H9 (cell line): ENCODE measurements around the gene MUSK. TPM values are rescaled to one million over a fixed set of nuclear protein-coding genes. Genes with fewer than 3 reads are reported as not detected.

ENCODE experiments used
- DNase-seq: peaks from one replicate; pipeline ENCODE4 v3.0.0-alpha.2; 2017
- H2AFZ ChIP-seq: one replicate; pipeline ENCODE4 v1.6.1; 2013; ENCODE audit warnings: mild to moderate bottlenecking, low read length, control low read depth, moderate library complexity
- H2AK5ac ChIP-seq: 2 replicates; pipeline ENCODE4 v1.6.1; 2013; ENCODE audit warnings: low read length, control low read depth, mixed read lengths; ENCODE audit not compliant: insufficient read length
- H2BK120ac ChIP-seq: one replicate; pipeline ENCODE4 v1.6.1; 2013; ENCODE audit warnings: low read depth, mild to moderate bottlenecking, low read length, control low read depth, inconsistent platforms; ENCODE audit not compliant: poor library complexity, severe bottlenecking
- H2BK12ac ChIP-seq: 2 replicates; pipeline ENCODE4 v1.6.1; 2013; ENCODE audit warnings: low read length, control low read depth, mixed read lengths, low read depth; ENCODE audit not compliant: insufficient read length
- H2BK15ac ChIP-seq: 2 replicates; pipeline ENCODE4 v1.6.1; 2013; ENCODE audit warnings: low read depth, low read length, control low read depth
- H2BK20ac ChIP-seq: one replicate; pipeline ENCODE4 v1.6.1; 2013; ENCODE audit warnings: low read depth, mild to moderate bottlenecking, low read length, control low read depth, inconsistent platforms; ENCODE audit not compliant: poor library complexity, severe bottlenecking
- H2BK5ac ChIP-seq: 2 replicates; pipeline ENCODE4 v1.6.1; 2013; ENCODE audit warnings: low read length, control low read depth, mixed read lengths; ENCODE audit not compliant: insufficient read length
- H3K14ac ChIP-seq: 2 replicates; pipeline ENCODE4 v1.6.1; 2013; ENCODE audit warnings: low read length, control low read depth; ENCODE audit not compliant: insufficient read depth
- H3K18ac ChIP-seq: 2 replicates; pipeline ENCODE4 v1.6.1; 2013; ENCODE audit warnings: low read depth, mild to moderate bottlenecking, mixed read lengths, low read length, control low read depth; ENCODE audit not compliant: insufficient read length
- H3K23ac ChIP-seq: 2 replicates; pipeline ENCODE4 v1.6.1; 2013; ENCODE audit warnings: low read length, control low read depth, mixed read lengths, low read depth; ENCODE audit not compliant: insufficient read length
- H3K23me2 ChIP-seq: 2 replicates; pipeline ENCODE4 v1.6.1; 2013; ENCODE audit warnings: low read depth, mild to moderate bottlenecking, mixed read lengths, low read length, control low read depth; ENCODE audit not compliant: insufficient read length, poor library complexity, severe bottlenecking
- H3K27ac ChIP-seq: 2 replicates; pipeline ENCODE4 v1.5.1; 2013; ENCODE audit warnings: low read length, control low read depth, mixed read lengths, low read depth; ENCODE audit not compliant: insufficient read length
- H3K27me3 ChIP-seq: 2 replicates; pipeline ENCODE4 v1.6.1; 2013; ENCODE audit warnings: low read length, control low read depth, inconsistent platforms; ENCODE audit not compliant: insufficient read depth
- H3K4ac ChIP-seq: 2 replicates; pipeline ENCODE4 v1.6.1; 2013; ENCODE audit warnings: low read depth, mild to moderate bottlenecking, control low read depth, inconsistent platforms, low read length, moderate library complexity
- H3K4me1 ChIP-seq: 2 replicates; pipeline ENCODE4 v1.6.1; 2013; ENCODE audit warnings: low read length, control low read depth, inconsistent platforms; ENCODE audit not compliant: insufficient read depth
- H3K4me2 ChIP-seq: 2 replicates; pipeline ENCODE4 v1.6.1; 2013; ENCODE audit warnings: low read length, control low read depth, mixed read lengths; ENCODE audit not compliant: insufficient read length, insufficient read depth
- H3K56ac ChIP-seq: 2 replicates; pipeline ENCODE4 v1.6.1; 2013; ENCODE audit warnings: low read depth, mild to moderate bottlenecking, mixed read lengths, low read length, control low read depth; ENCODE audit not compliant: insufficient read length
- H3K79me1 ChIP-seq: 2 replicates; pipeline ENCODE4 v1.6.1; 2013; ENCODE audit warnings: low read depth, mild to moderate bottlenecking, moderate library complexity, low read length, control low read depth, inconsistent platforms; ENCODE audit not compliant: insufficient read depth, poor library complexity, severe bottlenecking
- H3K79me2 ChIP-seq: 2 replicates; pipeline ENCODE4 v1.6.1; 2013; ENCODE audit warnings: low read length, control low read depth, inconsistent platforms; ENCODE audit not compliant: insufficient read depth
- H3K9ac ChIP-seq: 2 replicates; pipeline ENCODE4 v1.6.1; 2013; ENCODE audit warnings: low read length, control low read depth, mixed read lengths; ENCODE audit not compliant: insufficient read length; ENCODE audit errors: extremely low read depth
- H3K9me3 ChIP-seq: one replicate; pipeline ENCODE4 v1.6.1; 2013; ENCODE audit warnings: low read depth, low read length, inconsistent platforms; ENCODE audit not compliant: control insufficient read depth
- H3T11ph ChIP-seq: one replicate; pipeline ENCODE4 v1.6.1; 2013; ENCODE audit warnings: mild to moderate bottlenecking, low read length, control low read depth, inconsistent platforms
- H4K20me1 ChIP-seq: one replicate; pipeline ENCODE4 v1.6.1; 2013; ENCODE audit not compliant: control insufficient read depth, insufficient read length, insufficient read depth
- H4K5ac ChIP-seq: 2 replicates; pipeline ENCODE4 v1.6.1; 2013; ENCODE audit warnings: low read depth, mild to moderate bottlenecking, mixed read lengths, low read length, control low read depth; ENCODE audit not compliant: insufficient read length
- H4K8ac ChIP-seq: replicated peaks from 2 replicates; pipeline ENCODE4 v1.6.1; 2013; ENCODE audit warnings: low read length, control low read depth, mixed read lengths, low read depth; ENCODE audit not compliant: insufficient read length
- H4K91ac ChIP-seq: 2 replicates; pipeline ENCODE4 v1.6.1; 2013; ENCODE audit warnings: low read depth, mild to moderate bottlenecking, moderate library complexity, mixed read lengths, low read length, control low read depth; ENCODE audit not compliant: insufficient read length
- H3K27ac Mint-ChIP-seq, 3 experiments: 2 replicates in 2 of 3; 3 replicates in 1 of 3; pipeline ENCODE4 v1.8.0; 2020 to 2021; ENCODE audit warnings: mixed read lengths in 3 of 3, mild to moderate bottlenecking in 1 of 3, moderate library complexity in 1 of 3
- H3K27me3 Mint-ChIP-seq: 2 replicates; pipeline ENCODE4 v1.8.0; 2021; ENCODE audit warnings: low read depth, mild to moderate bottlenecking, moderate library complexity, mixed read lengths
- H3K36me3 Mint-ChIP-seq, 3 experiments: 2 replicates in 2 of 3; 3 replicates in 1 of 3; pipeline ENCODE4 v1.8.0; 2020 to 2021; ENCODE audit warnings: low read depth in 3 of 3, mixed read lengths in 3 of 3; ENCODE audit not compliant: insufficient read depth in 1 of 3
- H3K4me1 Mint-ChIP-seq, 2 experiments: 2 replicates each; pipeline ENCODE4 v1.8.0; 2020; ENCODE audit warnings: mixed read lengths in 2 of 2
- H3K4me3 Mint-ChIP-seq, 2 experiments: 2 replicates in 1 of 2; 3 replicates in 1 of 2; pipeline ENCODE4 v1.8.0; 2020 to 2021; ENCODE audit warnings: mild to moderate bottlenecking in 2 of 2, mixed read lengths in 2 of 2, moderate library complexity in 1 of 2
- H3K9me3 Mint-ChIP-seq, 2 experiments: 2 replicates in 1 of 2; 3 replicates in 1 of 2; pipeline ENCODE4 v1.8.0; 2020; ENCODE audit warnings: mild to moderate bottlenecking in 2 of 2, mixed read lengths in 2 of 2, moderate library complexity in 1 of 2
- CTCF ChIP-seq: fragments of 200-600 bp; sonication (generic); conservative IDR thresholded peaks from 3 replicates; pipeline ENCODE4 v1.8.0; 2021; ENCODE audit warnings: antibody characterized with exemption, mild to moderate bottlenecking
- WGBS: extraction: QIAGEN DNeasy Blood & Tissue Kit; methylation state at CpG from one replicate; pipeline ENCODE4 v1.1.7; 2013; ENCODE audit warnings: missing lambda C conversion rate, low lambda C conversion rate, mixed read lengths; ENCODE audit not compliant: insufficient read length; ENCODE audit errors: extremely low coverage; 5-methylcytosine and 5-hydroxymethylcytosine counted together
- total RNA-seq: library from RNA; stranded (reverse); gene quantifications from 2 replicates; pipeline ENCODE4 v1.2.1, GENCODE V29; 2021

MUSK gene
- total RNA-seq, 1 experiment from 2014 or later: not detected

- no peaks in the 10 kb centered on the region; a peak in 1 of 5 replicates for H3K9me3 Mint-ChIP-seq
- no peak overlapping the region for H2BK120ac ChIP-seq
- H3K79me2 ChIP-seq: no peaks in the 10 kb centered on the region
- H4K20me1 ChIP-seq: no peaks in the 10 kb centered on the region
- H3K79me1 ChIP-seq: no peaks in the 10 kb centered on the region
- H3K27me3 ChIP-seq: no peaks in the 10 kb centered on the region
- no peak overlapping the region; a peak in 1 of 7 replicates for H3K27ac Mint-ChIP-seq
- no peak overlapping the region for H2BK15ac ChIP-seq
- no peak overlapping the region for H3K4me3 Mint-ChIP-seq
- no peak overlapping the region for H4K5ac ChIP-seq
- H3K18ac ChIP-seq: no peak overlapping the region
- no peak overlapping the region for H3K23ac ChIP-seq
- H2BK12ac ChIP-seq: no peak overlapping the region
- H3K9ac ChIP-seq: no peak overlapping the region
- WGBS: no CpG with 5 or more reads among the region's 3 CpGs
- peaks cover 0 to 4% of the 10 kb centered on the region in 2 experiments; a peak in 1 of 4 replicates for H3K4me1 Mint-ChIP-seq
- DNase-seq: no peak
- no peak overlapping the region for H3K4me2 ChIP-seq
- no peak overlapping the region for H3T11ph ChIP-seq
- no peaks in the 10 kb centered on the region; the same call in 1 of the 2 replicates for H3K4me1 ChIP-seq
- no peak overlapping the region for H2AFZ ChIP-seq
- no peak overlapping the region for H3K27ac ChIP-seq
- H3K27me3 Mint-ChIP-seq: no peaks in the 10 kb centered on the region
- H3K36me3 Mint-ChIP-seq: peaks cover 0 to 2% (median 0%) of the 10 kb centered on the region in 3 experiments; a peak in 2 of 7 replicates
- H2BK20ac ChIP-seq: no peak overlapping the region
- no peaks in the 10 kb centered on the region for H3K9me3 ChIP-seq
- H3K14ac ChIP-seq: no peak overlapping the region
- TF ChIP-seq CTCF: no peak
- H3K56ac ChIP-seq: no peak overlapping the region
- H3K4ac ChIP-seq: no peak overlapping the region
- H2BK5ac ChIP-seq: no peak overlapping the region
- H4K91ac ChIP-seq: no peak overlapping the region
- no peaks in the 10 kb centered on the region for H3K23me2 ChIP-seq
- H2AK5ac ChIP-seq: no peak overlapping the region
- H4K8ac ChIP-seq: no peak overlapping the region
These were observed 164.3 kb downstream of the MUSK start for GRCh38 chr9:110832926-110833325.
